ENCODE data around the gene ERICH3.
"Not testable (repeated sequence)": the region's sequence is repeated elsewhere in the genome, so short reads cannot be mapped to it uniquely, and the experiment has no call there.

Gene ERICH3

GRCh38 chr1:74686928-74687327, 13.3 kb upstream of the ERICH3 start:
- H3K27me3 Mint-ChIP-seq: peaks cover 2% of the 10 kb centered on the region
- H3K4me3 Mint-ChIP-seq: no peak overlapping the region
- no peaks in the 10 kb centered on the region for H3K4me1 Mint-ChIP-seq
- H3K36me3 Mint-ChIP-seq: no peaks in the 10 kb centered on the region
- H3K9me3 Mint-ChIP-seq: no peaks in the 10 kb centered on the region
- H3K27ac Mint-ChIP-seq: no peak overlapping the region

- no peak overlapping the region for H3K4me3 Mint-ChIP-seq
- H3K36me3 Mint-ChIP-seq: no peaks in the 10 kb centered on the region
- H3K9me3 Mint-ChIP-seq: no peaks in the 10 kb centered on the region
- no peaks in the 10 kb centered on the region for H3K4me1 Mint-ChIP-seq
- H3K27ac Mint-ChIP-seq: no peak overlapping the region
- H3K27me3 Mint-ChIP-seq: peaks cover 4% of the 10 kb centered on the region
Observed at GRCh38 chr1:74684301-74684700, 10.7 kb upstream of the ERICH3 start.

GRCh38 chr1:74683656-74684055, 10.1 kb upstream of the ERICH3 start:
- Mint-ChIP-seq H3K27ac (no peak overlapping the region), H3K9me3 (no peaks in the 10 kb centered on the region)

GRCh38 chr1:74681851-74682250, 8.3 kb upstream of the ERICH3 start:
- H3K4me1 Mint-ChIP-seq: no peaks in the 10 kb centered on the region
- peaks cover 4% of the 10 kb centered on the region for H3K27me3 Mint-ChIP-seq
- H3K4me3 Mint-ChIP-seq: no peak overlapping the region
- H3K36me3 Mint-ChIP-seq: no peaks in the 10 kb centered on the region
- H3K27ac Mint-ChIP-seq: no peak overlapping the region
- no peaks in the 10 kb centered on the region for H3K9me3 Mint-ChIP-seq

More at GRCh38 chr1:74683656-74684055, 10.1 kb upstream of the ERICH3 start:
- Mint-ChIP-seq H3K4me1 (no peaks in the 10 kb centered on the region), H3K27me3 (peaks cover 4% of the 10 kb centered on the region), H3K4me3 (no peak overlapping the region), H3K36me3 (no peaks in the 10 kb centered on the region)

GRCh38 chr1:74681449-74681848, 7.9 kb upstream of the ERICH3 start:
- Mint-ChIP-seq H3K27me3 (peaks cover 4% of the 10 kb centered on the region), H3K9me3 (no peaks in the 10 kb centered on the region), H3K27ac (no peak overlapping the region), H3K4me3 (no peak overlapping the region), H3K36me3 (no peaks in the 10 kb centered on the region), H3K4me1 (no peaks in the 10 kb centered on the region)

GRCh38 chr1:74681001-74681400, 7.4 kb upstream of the ERICH3 start:
- Mint-ChIP-seq H3K4me1 (no peaks in the 10 kb centered on the region), H3K27me3 (peaks cover 6% of the 10 kb centered on the region), H3K27ac (no peak overlapping the region), H3K4me3 (no peak overlapping the region), H3K9me3 (no peaks in the 10 kb centered on the region), H3K36me3 (no peaks in the 10 kb centered on the region)

- Mint-ChIP-seq H3K27me3 (peaks cover 8% of the 10 kb centered on the region), H3K4me1 (no peaks in the 10 kb centered on the region), H3K27ac (no peak overlapping the region), H3K4me3 (no peak overlapping the region), H3K36me3 (no peaks in the 10 kb centered on the region), H3K9me3 (no peaks in the 10 kb centered on the region)
Observed at GRCh38 chr1:74679811-74680210, 6.2 kb upstream of the ERICH3 start.

GRCh38 chr1:74677926-74678325, 4.3 kb upstream of the ERICH3 start:
- Mint-ChIP-seq H3K27ac (no peak overlapping the region), H3K36me3 (no peaks in the 10 kb centered on the region), H3K4me1 (no peaks in the 10 kb centered on the region), H3K27me3 (peaks cover 18% of the 10 kb centered on the region), H3K4me3 (no peak overlapping the region), H3K9me3 (no peaks in the 10 kb centered on the region)

- H3K4me1 Mint-ChIP-seq: no peaks in the 10 kb centered on the region
- H3K4me3 Mint-ChIP-seq: no peak overlapping the region
- H3K27ac Mint-ChIP-seq: no peak overlapping the region
- no peaks in the 10 kb centered on the region for H3K9me3 Mint-ChIP-seq
- no peaks in the 10 kb centered on the region for H3K36me3 Mint-ChIP-seq
- H3K27me3 Mint-ChIP-seq: peaks cover 24% of the 10 kb centered on the region
Observed at GRCh38 chr1:74674278-74675048, 871 bp upstream of the ERICH3 start.

GRCh38 chr1:74670866-74671265, 2.7 kb downstream of the ERICH3 start:
- not testable (repeated sequence) for H3K9me3 Mint-ChIP-seq, H3K36me3 Mint-ChIP-seq, H3K4me3 Mint-ChIP-seq, H3K27ac Mint-ChIP-seq, H3K4me1 Mint-ChIP-seq
- peaks cover 26% of the 10 kb centered on the region for H3K27me3 Mint-ChIP-seq

- Mint-ChIP-seq H3K4me1 (no peaks in the 10 kb centered on the region), H3K4me3 (no peak overlapping the region), H3K27ac (no peak overlapping the region), H3K36me3 (no peaks in the 10 kb centered on the region), H3K9me3 (no peaks in the 10 kb centered on the region), H3K27me3 (peaks cover 5% of the 10 kb centered on the region)
Observed at GRCh38 chr1:74654708-74655107, 18.9 kb downstream of the ERICH3 start.

GRCh38 chr1:74652711-74653139, 20.9 kb downstream of the ERICH3 start:
- H3K27ac Mint-ChIP-seq: no peak overlapping the region
- no peaks in the 10 kb centered on the region for H3K9me3 Mint-ChIP-seq
- no peaks in the 10 kb centered on the region for H3K4me1 Mint-ChIP-seq
- H3K4me3 Mint-ChIP-seq: no peak overlapping the region
- H3K36me3 Mint-ChIP-seq: no peaks in the 10 kb centered on the region
- H3K27me3 Mint-ChIP-seq: peaks cover 2% of the 10 kb centered on the region

- no peaks in the 10 kb centered on the region for H3K9me3 Mint-ChIP-seq
- H3K27me3 Mint-ChIP-seq: no peaks in the 10 kb centered on the region
- H3K36me3 Mint-ChIP-seq: no peaks in the 10 kb centered on the region
- no peak overlapping the region for H3K27ac Mint-ChIP-seq
- H3K4me1 Mint-ChIP-seq: no peaks in the 10 kb centered on the region
- H3K4me3 Mint-ChIP-seq: no peak overlapping the region
Observed at GRCh38 chr1:74650561-74650960, 23.0 kb downstream of the ERICH3 start.

GRCh38 chr1:74641876-74642275, 31.7 kb downstream of the ERICH3 start:
- H3K4me1 Mint-ChIP-seq: no peaks in the 10 kb centered on the region
- no peaks in the 10 kb centered on the region for H3K27me3 Mint-ChIP-seq
- no peak overlapping the region for H3K27ac Mint-ChIP-seq
- no peaks in the 10 kb centered on the region for H3K36me3 Mint-ChIP-seq
- no peak overlapping the region for H3K4me3 Mint-ChIP-seq
- no peaks in the 10 kb centered on the region for H3K9me3 Mint-ChIP-seq

GRCh38 chr1:74641161-74641560, 32.4 kb downstream of the ERICH3 start:
- H3K4me3 Mint-ChIP-seq: no peak overlapping the region
- H3K27ac Mint-ChIP-seq: no peak overlapping the region
- no peaks in the 10 kb centered on the region for H3K36me3 Mint-ChIP-seq
- no peaks in the 10 kb centered on the region for H3K9me3 Mint-ChIP-seq
- H3K27me3 Mint-ChIP-seq: peaks cover 3% of the 10 kb centered on the region
- H3K4me1 Mint-ChIP-seq: no peaks in the 10 kb centered on the region

GRCh38 chr1:74637296-74637695, 36.3 kb downstream of the ERICH3 start:
- Mint-ChIP-seq H3K4me1 (no peaks in the 10 kb centered on the region), H3K36me3 (no peaks in the 10 kb centered on the region), H3K27me3 (peaks cover 6% of the 10 kb centered on the region), H3K27ac (no peak overlapping the region), H3K9me3 (no peaks in the 10 kb centered on the region), H3K4me3 (no peak overlapping the region)

GRCh38 chr1:74629283-74629682, 44.3 kb downstream of the ERICH3 start:
- H3K27ac Mint-ChIP-seq: no peak overlapping the region
- no peaks in the 10 kb centered on the region for H3K4me1 Mint-ChIP-seq
- peaks cover 2% of the 10 kb centered on the region for H3K27me3 Mint-ChIP-seq
- no peaks in the 10 kb centered on the region for H3K36me3 Mint-ChIP-seq
- no peaks in the 10 kb centered on the region for H3K9me3 Mint-ChIP-seq
- H3K4me3 Mint-ChIP-seq: no peak overlapping the region

All from activated naive CD4-positive, alpha-beta T cell treated with anti-CD3 and anti-CD28 coated beads, Interleukin-2, amount 50 U/mL, for 24 hours (primary cell).